MV-4-11 (cell line): ENCODE results near the gene CPNE6.

Experiments used
- DNase-seq: peaks from one replicate; lab custom pipeline; 2025; lab: John Stamatoyannopoulos, UW

CPNE6 gene

GRCh38 chr14:24086193-24086955 is 15.0 kb downstream of the CPNE6 start:
- DNase-seq = no peak

DNA sequence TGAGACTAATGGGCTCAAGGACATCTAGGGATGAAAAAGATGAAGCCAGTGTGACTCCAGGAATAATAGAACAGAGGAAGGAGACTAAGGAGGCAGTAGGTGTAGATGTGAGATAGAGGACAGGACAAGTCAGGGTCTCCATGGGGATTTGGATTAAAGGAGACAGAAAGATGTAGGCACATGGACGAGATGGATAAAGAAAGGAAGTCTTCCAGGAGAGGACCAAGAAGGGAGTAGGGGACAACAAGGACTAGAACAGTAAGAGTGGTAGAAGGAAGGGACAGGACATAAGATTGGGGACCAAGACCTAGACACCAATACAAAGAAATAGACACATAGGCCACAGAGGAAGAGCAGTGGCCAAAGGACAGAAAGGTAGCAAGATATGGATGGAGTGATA is 15.6 kb downstream of the CPNE6 start:
- no peak for DNase-seq

- no peak for DNase-seq
These were observed 16.7 kb downstream of the CPNE6 start for GRCh38 chr14:24088095-24088494.

- DNase-seq = no peak
These were observed 18.5 kb downstream of the CPNE6 start for GRCh38 chr14:24089890-24090289.

GRCh38 chr14:24092110-24092504 is 20.7 kb downstream of the CPNE6 start:
- DNase-seq = no peak

GRCh38 chr14:24092505-24093206 is 21.3 kb downstream of the CPNE6 start:
- no peak for DNase-seq

GRCh38 chr14:24093207-24093900 is 22.0 kb downstream of the CPNE6 start:
- DNase-seq = no peak

GRCh38 chr14:24093901-24094840 is 22.8 kb downstream of the CPNE6 start, which contains the start of gene PCK2:
Gene PCK2, plus strand, starts transcription at chr14:24094311. Its CDS starts 95 bp downstream, at chr14:24094406.
- peak; percentile 91 for DNase-seq

DNA sequence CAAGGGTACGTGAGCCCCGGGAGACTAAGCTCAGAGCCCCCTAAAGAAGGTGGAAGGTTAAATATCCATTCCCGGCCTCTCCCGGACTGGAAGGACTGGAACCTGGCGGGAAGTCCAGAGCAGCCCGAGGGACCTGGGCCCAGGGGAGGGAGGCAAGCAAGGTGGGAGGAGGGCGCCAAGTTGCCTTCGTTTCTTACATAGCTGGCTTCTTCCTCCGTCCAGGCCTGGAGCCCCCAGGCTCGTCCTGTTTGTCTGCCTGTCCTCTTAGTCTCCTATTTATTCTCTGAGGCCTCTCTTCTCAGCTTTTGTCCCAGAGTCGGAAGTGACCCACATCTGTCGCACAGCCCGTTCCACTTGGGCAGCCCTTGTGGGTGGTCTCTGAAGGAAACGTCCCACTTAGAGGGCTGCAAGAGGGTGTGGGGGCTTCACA is 23.5 kb downstream of the CPNE6 start:
- no peak for DNase-seq

GRCh38 chr14:24095271-24096068 is 24.1 kb downstream of the CPNE6 start:
- DNase-seq = peak; percentile 28

DNA sequence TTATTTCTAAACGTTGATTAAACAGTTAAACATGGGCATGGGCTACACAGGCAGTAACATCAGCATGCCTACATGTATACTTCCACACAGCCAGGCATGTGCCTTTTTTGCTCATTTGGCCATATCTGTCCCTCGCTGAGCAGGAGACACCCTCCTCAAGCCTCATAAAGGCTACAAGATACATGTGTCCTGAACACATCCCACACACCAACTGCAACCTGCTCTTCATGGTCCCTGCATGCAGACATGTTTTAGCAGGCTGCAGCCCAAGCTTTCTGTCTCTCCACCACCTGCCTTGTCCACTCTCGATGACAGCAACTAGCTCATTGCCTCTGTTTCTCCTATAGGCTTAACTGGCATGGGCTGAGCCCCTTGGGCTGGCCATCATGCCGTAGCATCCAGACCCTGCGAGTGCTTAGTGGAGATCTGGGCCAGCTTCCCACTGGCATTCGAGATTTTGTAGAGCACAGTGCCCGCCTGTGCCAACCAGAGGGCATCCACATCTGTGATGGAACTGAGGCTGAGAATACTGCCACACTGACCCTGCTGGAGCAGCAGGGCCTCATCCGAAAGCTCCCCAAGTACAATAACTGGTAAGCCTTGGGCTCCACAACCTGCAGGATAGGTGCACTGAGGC is 25.3 kb downstream of the CPNE6 start:
- DNase-seq = no peak

DNA sequence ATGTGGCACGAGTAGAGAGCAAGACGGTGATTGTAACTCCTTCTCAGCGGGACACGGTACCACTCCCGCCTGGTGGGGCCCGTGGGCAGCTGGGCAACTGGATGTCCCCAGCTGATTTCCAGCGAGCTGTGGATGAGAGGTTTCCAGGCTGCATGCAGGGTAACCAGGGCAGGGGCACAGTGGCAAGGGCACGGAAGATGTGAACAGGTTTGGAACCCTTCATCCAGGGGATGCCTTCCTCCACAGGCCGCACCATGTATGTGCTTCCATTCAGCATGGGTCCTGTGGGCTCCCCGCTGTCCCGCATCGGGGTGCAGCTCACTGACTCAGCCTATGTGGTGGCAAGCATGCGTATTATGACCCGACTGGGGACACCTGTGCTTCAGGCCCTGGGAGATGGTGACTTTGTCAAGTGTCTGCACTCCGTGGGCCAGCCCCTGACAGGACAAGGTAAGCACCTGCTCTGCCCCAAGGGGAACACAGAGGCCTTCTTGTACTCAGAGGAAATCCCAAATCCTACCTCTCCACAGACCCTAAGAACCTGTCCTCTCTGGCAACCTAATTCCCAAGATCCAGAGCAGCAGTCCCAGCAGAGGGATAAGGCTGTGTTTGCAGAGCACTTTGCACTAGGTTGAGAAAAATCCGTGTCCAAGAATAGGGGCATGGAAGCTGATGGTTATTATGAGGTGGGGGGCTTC is 27.0 kb downstream of the CPNE6 start:
- DNase-seq = no peak

DNA sequence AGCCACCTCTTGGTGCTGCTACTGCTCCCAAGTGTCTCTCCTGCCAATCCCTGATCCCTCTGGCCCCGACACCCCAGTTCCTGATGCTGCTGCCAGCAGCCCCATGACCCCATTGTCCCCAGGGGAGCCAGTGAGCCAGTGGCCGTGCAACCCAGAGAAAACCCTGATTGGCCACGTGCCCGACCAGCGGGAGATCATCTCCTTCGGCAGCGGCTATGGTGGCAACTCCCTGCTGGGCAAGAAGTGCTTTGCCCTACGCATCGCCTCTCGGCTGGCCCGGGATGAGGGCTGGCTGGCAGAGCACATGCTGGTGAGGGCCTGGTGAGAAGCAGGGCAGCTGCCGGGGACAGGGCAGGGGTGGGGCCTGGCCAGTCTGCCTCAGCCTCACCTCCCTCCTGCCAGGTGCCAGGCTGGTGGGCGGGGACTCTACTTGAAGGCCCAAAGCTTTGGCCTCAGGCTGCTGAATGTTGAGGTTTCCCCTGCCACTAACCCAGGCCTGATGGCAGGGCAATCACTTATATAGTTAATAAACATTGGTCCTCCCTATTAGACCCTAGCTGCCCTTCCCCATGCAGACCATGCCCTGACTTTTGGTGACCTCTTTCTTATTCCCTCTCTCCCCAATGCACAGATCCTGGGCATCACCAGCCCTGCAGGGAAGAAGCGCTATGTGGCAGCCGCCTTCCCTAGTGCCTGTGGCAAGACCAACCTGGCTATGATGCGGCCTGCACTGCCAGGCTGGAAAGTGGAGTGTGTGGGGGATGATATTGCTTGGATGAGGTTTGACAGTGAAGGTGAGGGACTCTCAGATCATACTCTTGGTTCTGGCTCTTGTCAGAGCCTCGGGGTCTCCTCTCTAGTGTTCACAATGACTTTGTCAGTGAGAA is 27.8 kb downstream of the CPNE6 start:
- DNase-seq = no peak

DNA sequence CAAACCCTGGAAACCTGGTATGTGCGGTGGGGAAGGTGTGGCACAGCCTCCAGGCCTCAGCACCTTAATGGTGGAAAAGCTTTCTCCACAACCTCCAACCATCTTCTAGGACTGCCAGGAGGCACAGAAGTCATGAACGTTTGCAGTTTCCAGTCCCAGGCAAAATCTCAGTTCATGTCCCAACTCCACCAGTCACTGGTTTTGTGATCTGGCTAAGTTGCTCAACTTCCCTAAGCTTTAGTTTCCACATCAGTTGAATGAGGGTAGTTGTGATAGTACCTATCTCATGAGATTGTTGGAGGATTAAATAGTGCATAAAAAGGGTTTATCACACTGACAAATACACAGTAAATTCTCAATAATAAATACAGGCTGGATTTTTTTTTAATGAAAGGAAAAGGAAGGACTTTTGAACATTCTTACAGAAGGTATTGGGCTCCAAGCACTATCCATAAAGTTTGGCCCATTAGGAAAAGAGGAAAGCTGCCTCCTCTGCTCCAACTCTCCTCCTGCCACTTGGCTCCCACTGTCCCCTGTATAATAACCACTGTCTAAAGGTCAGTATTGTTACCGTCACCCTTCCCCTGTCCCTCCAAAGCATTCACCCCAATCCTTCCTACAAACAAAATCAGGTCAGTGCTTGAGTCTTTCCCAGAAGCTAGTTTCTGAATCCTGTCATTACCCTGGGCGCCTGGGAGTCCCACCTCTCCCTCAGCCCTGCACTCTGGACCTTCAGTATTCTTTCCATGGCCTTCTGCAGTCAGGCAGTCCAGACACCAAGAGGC is 29.0 kb downstream of the CPNE6 start:
- peak; percentile 34 for DNase-seq

DNA sequence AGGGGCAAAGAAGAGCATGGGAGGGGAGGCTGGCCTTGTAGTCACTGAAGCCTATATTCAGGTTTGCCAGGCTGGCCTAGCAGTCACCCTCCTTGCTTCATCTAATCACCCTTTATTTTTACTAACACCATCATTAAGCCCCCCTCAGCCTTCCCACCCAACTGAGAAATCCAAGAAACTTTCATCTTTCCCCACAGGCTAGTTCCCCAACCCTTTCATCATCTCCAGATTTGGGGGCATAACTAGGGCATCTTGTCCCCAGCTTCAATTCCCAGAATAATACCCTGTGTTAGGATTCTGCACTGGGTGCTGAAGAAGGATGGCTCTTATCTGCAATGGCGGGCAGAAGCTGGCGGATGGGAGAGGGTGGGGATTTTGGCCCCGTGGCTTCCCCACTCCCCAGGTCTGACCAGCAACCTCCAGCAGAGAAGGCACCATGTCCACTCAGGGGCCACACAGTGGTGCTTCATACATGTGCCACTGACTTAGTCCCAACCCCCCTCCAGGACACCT is 29.7 kb downstream of the CPNE6 start:
- DNase-seq = no peak

GRCh38 chr14:24102357-24103048 is 31.1 kb downstream of the CPNE6 start:
- no peak for DNase-seq

GRCh38 chr14:24103451-24103850 is 32.1 kb downstream of the CPNE6 start:
- no peak for DNase-seq
